Neural cell (in vitro differentiated cells): ENCODE results near the gene DIP2C. TPM values are rescaled to one million over a fixed set of nuclear protein-coding genes. Genes with fewer than 3 reads are reported as not detected.

Experiments used
- H2AFZ ChIP-seq: fragments of 200-600, 300-800 bp; sonication (generic), shearing (Covaris generic); 2 replicates; pipeline ENCODE4 v1.6.0; 2014; ENCODE audit warnings: low read depth, mild to moderate bottlenecking, antibody characterized with exemption, low read length, moderate library complexity
- H3F3A ChIP-seq: fragments of 200-600 bp; shearing (Covaris generic); 2 replicates; pipeline ENCODE4 v1.6.1; 2016; ENCODE audit warnings: mild to moderate bottlenecking, moderate library complexity, mixed read lengths, antibody characterized with exemption, low read length; ENCODE audit not compliant: insufficient read depth, poor library complexity, severe bottlenecking
- H3K27ac ChIP-seq: fragments of 200-600, 300-800 bp; sonication (generic), shearing (Covaris generic); 2 replicates; pipeline ENCODE4 v1.5.1; 2014; ENCODE audit warnings: mild to moderate bottlenecking, low read length, moderate library complexity
- H3K27me3 ChIP-seq: fragments of 300-800, 200-600 bp; sonication (generic), shearing (Covaris generic); 2 replicates; pipeline ENCODE4 v1.6.0; 2014; ENCODE audit warnings: mild to moderate bottlenecking, low read depth, low read length, moderate library complexity; ENCODE audit not compliant: insufficient read depth
- H3K36me3 ChIP-seq: fragments of 300-800, 200-600 bp; sonication (generic), shearing (Covaris generic); 2 replicates; pipeline ENCODE4 v1.5.1; 2014; ENCODE audit warnings: mild to moderate bottlenecking, antibody characterized with exemption, low read length, moderate library complexity; ENCODE audit not compliant: insufficient read depth
- H3K4me2 ChIP-seq: fragments of 300-800, 200-600 bp; sonication (generic), shearing (Covaris generic); 2 replicates; pipeline ENCODE4 v1.6.0; 2014; ENCODE audit warnings: mild to moderate bottlenecking, low read length
- H3K4me3 ChIP-seq: fragments of 300-800, 200-600 bp; sonication (generic), shearing (Covaris generic); 2 replicates; pipeline ENCODE4 v1.5.1; 2014; ENCODE audit warnings: mild to moderate bottlenecking, low read length, moderate library complexity
- H3K79me2 ChIP-seq: fragments of 200-600 bp; shearing (Covaris generic); replicated peaks from 2 replicates; pipeline ENCODE4 v1.6.0; 2014; ENCODE audit warnings: mild to moderate bottlenecking, low read length, moderate library complexity; ENCODE audit not compliant: insufficient read depth
- H3K9ac ChIP-seq: fragments of 300-800, 200-600 bp; sonication (generic), shearing (Covaris generic); 2 replicates; pipeline ENCODE4 v1.6.1; 2016; ENCODE audit warnings: mild to moderate bottlenecking, low read length, mixed read lengths
- H3K9me2 ChIP-seq: fragments of 200-600 bp; shearing (Covaris generic); 2 replicates; pipeline ENCODE4 v1.6.1; 2016; ENCODE audit warnings: mild to moderate bottlenecking, low read length, mixed read lengths; ENCODE audit not compliant: insufficient read depth
- H3K9me3 ChIP-seq: fragments of 200-600, 300-800 bp; sonication (generic), shearing (Covaris generic); 2 replicates; pipeline ENCODE4 v1.6.1; 2016; ENCODE audit warnings: mild to moderate bottlenecking, mixed run types, low read length, moderate library complexity, mixed read lengths
- H4K20me1 ChIP-seq: fragments of 200-600 bp; shearing (Covaris generic); 2 replicates; pipeline ENCODE4 v1.6.1; 2016; ENCODE audit warnings: mild to moderate bottlenecking, mixed run types; ENCODE audit not compliant: insufficient read depth
- CTCF ChIP-seq: fragments of 450-650 bp; IDR thresholded peaks from 2 replicates; pipeline ENCODE4 v1.5.1; 2014; ENCODE audit warnings: antibody characterized with exemption, mild to moderate bottlenecking, moderate library complexity; ENCODE audit not compliant: poor library complexity, severe bottlenecking
- EP300 ChIP-seq: fragments of 450-650 bp; conservative IDR thresholded peaks from 2 replicates; pipeline ENCODE4 v1.6.1; 2014; ENCODE audit warnings: antibody characterized with exemption, mild to moderate bottlenecking, moderate library complexity; ENCODE audit not compliant: poor library complexity, severe bottlenecking
- EZH2 ChIP-seq: fragments of 200-600, 300-800 bp; shearing (Covaris generic), sonication (generic); IDR thresholded peaks from 2 replicates; pipeline ENCODE4 v1.6.1; 2014; ENCODE audit warnings: antibody characterized with exemption, low read length, borderline replicate concordance, mild to moderate bottlenecking; ENCODE audit not compliant: insufficient read depth, poor library complexity, severe bottlenecking
- MXI1 ChIP-seq: fragments of 450-650 bp; conservative IDR thresholded peaks from 2 replicates; pipeline ENCODE4 v1.6.1; 2014; ENCODE audit warnings: antibody characterized with exemption, mild to moderate bottlenecking; ENCODE audit not compliant: poor library complexity, severe bottlenecking
- POLR2AphosphoS5 ChIP-seq: IDR thresholded peaks from 2 replicates; pipeline ENCODE4 v1.6.1; 2012
- RAD21 ChIP-seq: fragments of 450-650 bp; conservative IDR thresholded peaks from 2 replicates; pipeline ENCODE4 v1.6.1; 2014; ENCODE audit warnings: antibody characterized with exemption, mild to moderate bottlenecking, moderate library complexity
- REST ChIP-seq: IDR thresholded peaks from 2 replicates; pipeline ENCODE4 v1.6.1; 2012; ENCODE audit warnings: borderline replicate concordance
- SMC3 ChIP-seq: fragments of 450-650 bp; conservative IDR thresholded peaks from 2 replicates; pipeline ENCODE4 v1.6.1; 2014; ENCODE audit warnings: antibody characterized with exemption, mild to moderate bottlenecking, moderate library complexity; ENCODE audit not compliant: poor library complexity
- TAF1 ChIP-seq: IDR thresholded peaks from 2 replicates; pipeline ENCODE4 v1.6.1; 2012; ENCODE audit warnings: low read depth
- polyA plus RNA-seq: library from polyadenylated mRNA; depleted of rRNA; stranded (reverse); fragments of >200 nt; gene quantifications from 2 replicates; pipeline ENCODE4 v1.2.3, GENCODE V29; 2014

The DIP2C gene
- polyA plus RNA-seq, 1 donor from 2014 or later, result 24.1 TPM

GRCh38 chr10:411603-412002, 277.9 kb downstream of the DIP2C start:
- Histone ChIP-seq H3K27me3 (no peaks in the 10 kb centered on the region), H2AFZ (no peak overlapping the region), H3K4me3 (no peak overlapping the region), H3K4me2 (no peak overlapping the region), H3K9me3 (no peaks in the 10 kb centered on the region), H3K9me2 (no peaks in the 10 kb centered on the region), H4K20me1 (no peaks in the 10 kb centered on the region), H3K79me2 (no peaks in the 10 kb centered on the region), H3K27ac (no peak overlapping the region), H3F3A (no peaks in the 10 kb centered on the region), H3K9ac (no peak overlapping the region), H3K36me3 (peaks cover 8% of the 10 kb centered on the region)
- TF ChIP-seq RAD21, result no peak
- no peak for TF ChIP-seq EP300
- no peak for TF ChIP-seq POLR2AphosphoS5
- no peak for TF ChIP-seq TAF1
- TF ChIP-seq CTCF, result no peak
- no peak for TF ChIP-seq SMC3
- TF ChIP-seq REST, result no peak
- no peak for TF ChIP-seq MXI1
- TF ChIP-seq EZH2, result no peak

DNA sequence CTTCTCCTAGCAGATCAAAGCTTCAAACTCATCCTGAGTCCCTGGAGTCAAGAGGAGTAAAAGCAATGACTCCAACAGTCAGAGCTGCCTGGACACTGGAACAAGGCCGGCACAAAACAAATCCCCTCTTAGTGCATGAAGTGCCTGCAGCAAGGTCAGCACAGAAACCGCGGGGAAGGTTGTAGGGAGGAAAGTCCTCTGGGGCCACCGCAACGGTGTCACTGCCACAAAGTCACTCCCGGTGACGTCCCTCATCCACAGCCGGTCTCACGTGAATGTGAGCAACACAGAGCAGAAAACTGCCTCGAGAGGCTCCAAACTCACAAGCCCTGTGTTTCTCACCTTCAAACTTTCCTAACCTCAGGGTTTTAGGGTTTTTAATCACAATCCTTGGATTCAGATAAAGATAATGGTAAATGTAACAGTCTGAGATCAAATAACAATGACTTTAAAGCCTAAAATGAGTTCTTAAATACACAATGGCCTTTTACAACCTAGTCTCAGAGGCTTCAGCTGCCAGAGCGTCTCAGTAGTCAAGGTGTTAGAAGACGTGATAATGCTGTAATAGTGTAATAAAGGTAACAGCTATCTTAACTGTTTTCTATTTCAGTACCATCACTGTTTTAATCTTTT, 279.9 kb downstream of the DIP2C start:
- TF ChIP-seq POLR2AphosphoS5 (no peak), REST (no peak), TAF1 (no peak)
- Histone ChIP-seq H3K36me3 (peaks cover 8% of the 10 kb centered on the region), H3K79me2 (no peaks in the 10 kb centered on the region), H4K20me1 (peaks cover 3% of the 10 kb centered on the region), H3K9ac (no peak overlapping the region), H3K9me2 (no peaks in the 10 kb centered on the region), H2AFZ (no peak overlapping the region), H3K27me3 (no peaks in the 10 kb centered on the region), H3K9me3 (no peaks in the 10 kb centered on the region), H3K4me3 (no peak overlapping the region), H3K4me2 (no peak overlapping the region), H3K27ac (no peak overlapping the region), H3F3A (no peaks in the 10 kb centered on the region)
